CD14-positive monocyte (primary cell): ENCODE measurements around the gene MCCD1. TPM values are rescaled to one million over a fixed set of nuclear protein-coding genes. Genes with fewer than 3 reads are reported as not detected.

Source experiments
- DNase-seq, 3 donors: peaks; one replicate each; pipeline ENCODE4 v3.0.0-alpha.2; 2011 to 2022
- H2AFZ ChIP-seq: 2 replicates; pipeline ENCODE4 v1.6.0; 2012; ENCODE audit warnings: mild to moderate bottlenecking, low read depth, low read length, inconsistent platforms; ENCODE audit not compliant: insufficient read depth, poor library complexity, severe bottlenecking
- H3K27ac ChIP-seq, 2 donors: 1 replicate in 1 of 2; 2 replicates in 1 of 2; pipeline ENCODE4 v1.5.1; 2012 to 2013; ENCODE audit warnings: low read length in 2 of 2, control low read depth in 1 of 2, inconsistent platforms in 1 of 2, low read depth in 1 of 2, mild to moderate bottlenecking in 1 of 2
- H3K27me3 ChIP-seq, 2 donors: one replicate each; pipeline versions ENCODE4 v1.6.0 to v1.6.1; 2011 to 2013; ENCODE audit warnings: low read length in 2 of 2; ENCODE audit not compliant: control insufficient read depth in 2 of 2, insufficient read depth in 2 of 2
- H3K36me3 ChIP-seq, 2 donors: replicated peaks in 1 of 2; 1 replicate in 1 of 2; 2 replicates in 1 of 2; pipeline versions ENCODE4 v1.5.1 to v1.6.1; 2012 to 2013; ENCODE audit warnings: low read length in 2 of 2, control low read depth in 1 of 2, inconsistent platforms in 1 of 2, mild to moderate bottlenecking in 1 of 2; ENCODE audit not compliant: insufficient read depth in 2 of 2, control insufficient read depth in 1 of 2
- H3K4me1 ChIP-seq, 2 donors: 1 replicate in 1 of 2; 2 replicates in 1 of 2; pipeline versions ENCODE4 v1.5.1 to v1.6.1; 2012 to 2013; ENCODE audit warnings: low read length in 2 of 2, control low read depth in 1 of 2, inconsistent platforms in 1 of 2, mild to moderate bottlenecking in 1 of 2, moderate library complexity in 1 of 2; ENCODE audit not compliant: insufficient read depth in 2 of 2, control insufficient read depth in 1 of 2
- H3K4me2 ChIP-seq: replicated peaks from 2 replicates; pipeline ENCODE3; 2012; ENCODE audit warnings: low read length, moderate library complexity, mild to moderate bottlenecking; ENCODE audit not compliant: poor library complexity, severe bottlenecking; ENCODE audit errors: extremely low read depth
- H3K4me3 ChIP-seq, 3 experiments: fragments of 200-600 bp in 1 of 3; sonication (generic) in 1 of 3; replicated peaks in 1 of 3; 1 replicate in 2 of 3; 2 replicates in 1 of 3; pipeline ENCODE4 v1.5.1; 2011 to 2013; ENCODE audit warnings: low read length in 3 of 3, mild to moderate bottlenecking in 3 of 3, control low read depth in 2 of 3, low read depth in 2 of 3, inconsistent platforms in 1 of 3, moderate library complexity in 1 of 3
- H3K79me2 ChIP-seq: 2 replicates; pipeline ENCODE4 v1.6.0; 2012; ENCODE audit warnings: mild to moderate bottlenecking, control low read depth, inconsistent platforms, low read length, moderate library complexity; ENCODE audit not compliant: insufficient read depth
- H3K9ac ChIP-seq: 2 replicates; pipeline ENCODE4 v1.6.0; 2017; ENCODE audit warnings: low read length, mild to moderate bottlenecking; ENCODE audit not compliant: insufficient read depth, poor library complexity, severe bottlenecking
- H3K9me3 ChIP-seq, 2 donors: replicated peaks in 1 of 2; 1 replicate in 1 of 2; 2 replicates in 1 of 2; pipeline versions ENCODE4 v1.5.1 to v1.6.1; 2012 to 2013; ENCODE audit warnings: low read length in 2 of 2, control low read depth in 1 of 2; ENCODE audit not compliant: control insufficient read depth in 1 of 2, insufficient read depth in 1 of 2
- H4K20me1 ChIP-seq: 2 replicates; pipeline ENCODE4 v1.6.0; 2012; ENCODE audit warnings: mild to moderate bottlenecking, low read length, control low read depth, moderate library complexity; ENCODE audit not compliant: insufficient read depth
- H3K27ac Mint-ChIP-seq, 7 donors: one replicate each; pipeline ENCODE4 v1.8.0; 2020; ENCODE audit warnings: mild to moderate bottlenecking in 7 of 7, mixed read lengths in 7 of 7, moderate library complexity in 6 of 7, inconsistent platforms in 2 of 7
- H3K27me3 Mint-ChIP-seq, 3 donors: one replicate each; pipeline ENCODE4 v1.8.0; 2021 to 2022; ENCODE audit warnings: low read depth in 3 of 3, mild to moderate bottlenecking in 3 of 3, mixed read lengths in 3 of 3, moderate library complexity in 3 of 3, inconsistent platforms in 1 of 3
- H3K36me3 Mint-ChIP-seq, 2 donors: one replicate each; pipeline ENCODE4 v1.8.0; 2020; ENCODE audit warnings: mixed read lengths in 2 of 2, inconsistent platforms in 1 of 2, mild to moderate bottlenecking in 1 of 2
- H3K4me1 Mint-ChIP-seq: one replicate; pipeline ENCODE4 v1.8.0; 2020; ENCODE audit warnings: mild to moderate bottlenecking, mixed read lengths
- H3K4me3 Mint-ChIP-seq, 2 donors: one replicate each; pipeline ENCODE4 v1.8.0; 2020; ENCODE audit warnings: mild to moderate bottlenecking in 2 of 2, mixed read lengths in 2 of 2, moderate library complexity in 1 of 2
- H3K9me3 Mint-ChIP-seq, 7 donors: one replicate each; pipeline ENCODE4 v1.8.0; 2020 to 2022; ENCODE audit warnings: mixed read lengths in 7 of 7, mild to moderate bottlenecking in 6 of 7, moderate library complexity in 6 of 7, inconsistent platforms in 2 of 7
- CTCF ChIP-seq: fragments of 200-600 bp; IDR thresholded peaks from one replicate; pipeline ENCODE4 v1.8.0; 2022; ENCODE audit warnings: antibody characterized with exemption, mild to moderate bottlenecking
- WGBS: methylation state at CpG from one replicate; pipeline ENCODE4 v1.1.5; 2013; ENCODE audit warnings: missing lambda C conversion rate; ENCODE audit not compliant: insufficient coverage; 5-methylcytosine and 5-hydroxymethylcytosine counted together
- intact Hi-C, 2 donors: fragments of 100-400 bp; cut with micrococcal nuclease; formaldehyde crosslinking; loops; one replicate each; pipeline versions ENCODE4 v1.15.0 to v1.15.1; 2023
- polyA plus RNA-seq, 3 donors: library from polyadenylated mRNA; depleted of rRNA in 1 of 3; unstranded in 2 of 3; stranded (reverse) in 1 of 3; fragments of 300-500 nt in 2 of 3; fragments of >200 nt in 1 of 3; fragmentation: Illumina TruSeq in 2 of 3; gene quantifications; 1 replicate in 2 of 3; 2 replicates in 1 of 3; pipeline ENCODE4 v1.2.3, GENCODE V29; 2012 to 2021

MCCD1 gene
- polyA plus RNA-seq, 3 donors = not detected

GRCh38 chr6:31567531-31568370 lies 39.0 kb downstream of the MCCD1 start:
- H2AFZ ChIP-seq = no peak overlapping the region
- peaks cover 59% of the 10 kb centered on the region for H3K4me1 Mint-ChIP-seq
- H3K9me3 ChIP-seq = no peaks in the 10 kb centered on the region
- no peaks in the 10 kb centered on the region for H3K27me3 ChIP-seq
- peak overlapping the region; percentile 53 for H3K9ac ChIP-seq
- H3K9me3 Mint-ChIP-seq = peaks cover 0 to 2% (median 0%) of the 10 kb centered on the region in 7 donors
- H3K27ac Mint-ChIP-seq = peak overlapping the region; percentile 90 to 99 (median 97)
- TF ChIP-seq CTCF = no peak
- H3K4me3 ChIP-seq = peak overlapping the region in 1 of 3 experiments; percentile 41
- WGBS = 62% methylated on average over 7 of the region's 9 CpGs
- H3K27ac ChIP-seq = peak overlapping the region; percentile 88 to 96
- H3K36me3 Mint-ChIP-seq = peaks cover 4 to 6% of the 10 kb centered on the region in 2 donors
- peak overlapping the region; percentile 42 to 77 for H3K4me3 Mint-ChIP-seq
- peak overlapping the region; percentile 55 for H3K4me2 ChIP-seq
- H4K20me1 ChIP-seq = no peaks in the 10 kb centered on the region
- peaks cover 41 to 46% of the 10 kb centered on the region in 2 donors for H3K4me1 ChIP-seq
- DNase-seq = peak in 1 of 3 donors; percentile 45
- intact Hi-C loops = loop anchor here in 1 of 2 donors (1.0 kb wide), 1 partner anchor 7 kb away; no protein-coding TSS in a partner anchor
- no peaks in the 10 kb centered on the region for H3K79me2 ChIP-seq
- H3K36me3 ChIP-seq = no peaks in the 10 kb centered on the region
- H3K27me3 Mint-ChIP-seq = peaks cover 1 to 6% (median 2%) of the 10 kb centered on the region in 3 donors

- Histone ChIP-seq H3K9me3 (no peaks in the 10 kb centered on the region), H3K36me3 (no peaks in the 10 kb centered on the region), H3K4me1 (peaks cover 33 to 38% of the 10 kb centered on the region in 2 donors), H3K27ac (peak overlapping the region; percentile 88 to 96), H3K79me2 (no peaks in the 10 kb centered on the region), H2AFZ (no peak overlapping the region), H3K9ac (peak overlapping the region; percentile 53), H3K4me2 (peak overlapping the region; percentile 55), H4K20me1 (no peaks in the 10 kb centered on the region), H3K27me3 (no peaks in the 10 kb centered on the region), H3K4me3 (peak overlapping the region in 1 of 3 experiments; percentile 41)
- TF ChIP-seq CTCF = no peak
- Mint-ChIP-seq H3K27ac (peak overlapping the region; percentile 90 to 99 (median 97)), H3K4me1 (peaks cover 52% of the 10 kb centered on the region), H3K4me3 (peak overlapping the region; percentile 42 to 77), H3K36me3 (peaks cover 4 to 6% of the 10 kb centered on the region in 2 donors), H3K9me3 (peaks cover 0 to 2% (median 0%) of the 10 kb centered on the region in 7 donors), H3K27me3 (peaks cover 1 to 7% (median 2%) of the 10 kb centered on the region in 3 donors)
- DNase-seq = peak; percentile 93 to 99 (median 97)
- intact Hi-C loops = loop anchor here in 1 of 2 donors (1.0 kb wide), 1 partner anchor 8 kb away; no protein-coding TSS in a partner anchor
- WGBS = 3% methylated on average over 3 of the region's 3 CpGs
Observed at GRCh38 chr6:31568537-31568961, 39.8 kb downstream of the MCCD1 start.
